Cardiac septum (tissue), 1 donor: ENCODE data around the gene NEUROG3. TPM values are rescaled to one million over a fixed set of nuclear protein-coding genes. Genes with fewer than 3 reads are reported as not detected.

Experiments
- DNase-seq: peaks from one replicate; pipeline ENCODE4 v3.0.0-alpha.2; 2020; ENCODE audit warnings: low spot score
- intact Hi-C: fragments of 100-400 bp; cut with DNase I; formaldehyde crosslinking; loops from one replicate; pipeline ENCODE4 v1.14.0; 2022
- total RNA-seq: library from RNA; stranded (reverse); fragmentation: NEBNext Ultra II Directional; extraction: Animal tissue kit (Norgen Biotek cat#: 25700); gene quantifications from one replicate; pipeline ENCODE4 v1.2.1, GENCODE V29; 2021
- donor health status: DM: no; HTN: no; CAD: no.

Gene NEUROG3
- total RNA-seq, 1 donor from 2014 or later, result not detected

DNA sequence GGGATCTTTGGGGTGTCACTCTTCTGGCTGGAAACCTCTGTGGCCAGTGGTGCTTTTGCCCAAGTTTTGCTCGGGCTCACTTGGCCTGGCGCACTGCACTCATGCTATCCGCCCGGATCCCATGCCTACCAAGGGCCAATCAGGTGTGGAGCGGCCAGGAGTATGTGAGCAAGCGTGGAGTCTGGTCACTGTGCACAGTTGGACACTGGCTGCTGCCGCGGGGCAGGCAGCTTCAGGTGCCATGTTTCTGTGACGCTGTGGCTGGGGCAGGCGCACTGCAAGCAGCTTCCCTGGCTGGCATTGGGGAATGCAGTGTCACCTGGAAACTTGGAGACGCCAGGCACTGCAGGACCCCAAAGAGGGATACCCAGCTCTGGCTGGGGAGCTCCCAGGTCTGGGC is 45.3 kb downstream of the NEUROG3 start:
- no peak for DNase-seq
- intact Hi-C loops, result no loop called here

Other genes with a start within 250 kb of the NEUROG3 start
- gene TACR2, start 156.5 kb downstream of the NEUROG3 start, total RNA-seq, result 0.13 TPM
- 6.9 TPM for gene TSPAN15, start 122.0 kb downstream of the NEUROG3 start, total RNA-seq
- 5.7 TPM for gene FAM241B, start 56.8 kb upstream of the NEUROG3 start, total RNA-seq
- 9.5 TPM for gene COL13A1, start 228.5 kb upstream of the NEUROG3 start, total RNA-seq